ENCODE data around the gene ROGDI. TPM values are rescaled to one million over a fixed set of nuclear protein-coding genes. Genes with fewer than 3 reads are reported as not detected.

Gene ROGDI
- total and polyA plus RNA-seq, 9 of the 15 experiments (the other 6 are each of a cell fraction or from before 2014, with no cell fraction given) = 0.97 to 37.3 (median 16.5) TPM

DNA sequence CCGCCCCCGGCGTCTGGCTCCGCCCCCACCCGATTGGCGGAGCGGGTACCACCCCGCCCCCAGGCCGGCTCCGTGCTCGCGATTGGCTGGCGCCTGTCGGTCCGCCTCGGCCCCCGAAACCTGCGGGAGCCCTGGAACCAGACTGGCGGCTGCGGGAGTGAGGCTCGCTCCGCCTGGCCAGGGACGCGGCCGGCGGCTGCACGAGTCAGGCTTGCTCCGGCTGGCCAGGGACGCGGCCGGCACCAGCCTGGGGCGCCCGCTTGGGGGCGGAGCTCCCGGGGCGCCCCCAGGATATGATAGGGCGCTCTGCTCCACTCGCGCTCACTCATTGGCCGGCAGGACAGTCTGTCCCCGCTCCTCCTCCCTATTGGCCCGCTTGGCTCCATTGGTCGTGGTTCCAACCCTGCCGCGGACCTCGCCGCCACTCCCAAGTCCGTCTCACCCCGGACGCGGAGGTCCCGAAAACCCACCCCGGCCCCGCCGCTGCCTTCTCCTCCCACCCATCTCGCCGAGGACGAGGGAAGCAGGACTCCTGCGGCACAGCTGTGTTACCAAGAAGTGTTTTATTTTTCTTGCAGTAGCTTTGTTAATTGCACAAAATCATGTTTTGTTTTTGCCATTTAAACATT, 340 bp upstream of the ROGDI start (continued):
- TF ChIP-seq RB1 (IDR thresholded peaks at IDR 0.05; ENCODE audit: low read depth) (0 out of 2 replicates have a peak, but pooled peaks have one; percentile 47), RBM15 (IDR thresholded peaks at IDR 0.05; ENCODE audit: insufficient read depth, low read length) (no peak), NFATC3 (IDR thresholded peaks at IDR 0.05) (no peak), NR1H2 (CRISPR knock-in tag; IDR thresholded peaks at IDR 0.05) (no peak), PHB2 (IDR thresholded peaks at IDR 0.05; ENCODE audit: low read depth) (no peak), RBM17 (IDR thresholded peaks at IDR 0.05; ENCODE audit: borderline replicate concordance, low read depth, low read length) (no peak), KAT8 (IDR thresholded peaks at IDR 0.05; ENCODE audit: low read depth) (no peak), RFX5 (IDR thresholded peaks at IDR 0.05; ENCODE audit: low read depth, low read length) (no peak), EP300 (IDR thresholded peaks at IDR 0.05; ENCODE audit: low read length) (no peak), ZNF431 (CRISPR knock-in tag; IDR thresholded peaks at IDR 0.05) (no peak), PHF21A (IDR thresholded peaks at IDR 0.05; ENCODE audit: borderline replicate concordance, low read depth) (no peak), NR2C2 (CRISPR knock-in tag; IDR thresholded peaks at IDR 0.05) (no peak), NR2C2 (tag; IDR thresholded peaks at IDR 0.05) (no peak), MYC (IDR thresholded peaks at IDR 0.05; ENCODE audit: low read depth, low read length) (0 out of 2 replicates have a peak, but pooled peaks have one; percentile 2), MYC (CRISPR knock-in tag; IDR thresholded peaks at IDR 0.05; ENCODE audit: borderline replicate concordance, low read depth) (no peak), ZKSCAN3 (CRISPR knock-in tag; IDR thresholded peaks at IDR 0.05) (no peak), NFRKB (IDR thresholded peaks at IDR 0.05; ENCODE audit: low read depth) (no peak), CSDE1 (IDR thresholded peaks at IDR 0.05) (no peak), STAT5A (IDR thresholded peaks at IDR 0.05; ENCODE audit: borderline replicate concordance, low read length) (no peak), MIER1 (IDR thresholded peaks at IDR 0.05; ENCODE audit: low read depth) (no peak), ZNF124 (CRISPR knock-in tag; IDR thresholded peaks at IDR 0.05) (no peak), PTTG1 (tag; IDR thresholded peaks at IDR 0.05; ENCODE audit: low read depth) (no peak), SNIP1 (IDR thresholded peaks at IDR 0.05; ENCODE audit: low read depth) (no peak), MAZ (CRISPR knock-in tag; conservative IDR thresholded peaks at IDR 0.05 in 1 of 2, IDR thresholded peaks at IDR 0.05 in 1 of 2) (peak; percentile 13 to 52; a peak in 1 of 4 replicates), POLR2A (conservative IDR thresholded peaks at IDR 0.05) (peak; percentile 62), GATA2 (CRISPR knock-in tag; IDR thresholded peaks at IDR 0.05) (no peak), GATAD2A (IDR thresholded peaks at IDR 0.05) (no peak), NR2F6 (CRISPR knock-in tag; IDR thresholded peaks at IDR 0.05) (no peak), PHF8 (IDR thresholded peaks at IDR 0.05; ENCODE audit: borderline replicate concordance, low read length) (peak; percentile 37; the same call in 1 of the 2 replicates), HSF4 (CRISPR knock-in tag; IDR thresholded peaks at IDR 0.05; ENCODE audit: borderline replicate concordance) (no peak), POLR2AphosphoS5 (IDR thresholded peaks at IDR 0.05; ENCODE audit: control insufficient read depth, insufficient read depth, low read depth, low read length) (peak; percentile 38; the same call in 1 of the 2 replicates), CREBBP (IDR thresholded peaks at IDR 0.05; ENCODE audit: low read depth, low read length) (no peak), SAP30 (IDR thresholded peaks at IDR 0.05; ENCODE audit: borderline replicate concordance, insufficient read depth, low read depth, low read length, poor library complexity, severe bottlenecking) (peak; percentile 7), HDAC8 (tag; IDR thresholded peaks at IDR 0.05) (no peak), ZNF165 (CRISPR knock-in tag; IDR thresholded peaks at IDR 0.05; ENCODE audit: borderline replicate concordance) (no peak), MXI1 (IDR thresholded peaks at IDR 0.05; ENCODE audit: low read depth, low read length) (no peak)

Measured in K562 (cell line).